K562 (cell line): Measurements from ENCODE around the gene NR6A1. TPM values are rescaled to one million over a fixed set of nuclear protein-coding genes. Genes with fewer than 3 reads are reported as not detected.
A peak's percentile ranks its signal among the peaks of the same experiment; 100 is the strongest.

Experiments used
- ATAC-seq: fragments of 200-7000 bp; cut with Tn5 transposase; 3 replicates; pipeline ENCODE4 v1.9.1; 2020; ENCODE audit warnings: moderate library complexity
- BruUV-seq: library from RNA; stranded (reverse); fragments of 400-500 nt; replicated peaks from 2 replicates; lab custom pipeline; 2021; lab: Mats Ljungman, UMichigan
- CTCF ChIA-PET: fragments of 300-600 bp; formaldehyde crosslinking; extraction: SDS; loops from one replicate; lab custom pipeline; 2021; ENCODE audit warnings: low intra/inter-chr PET ratio; lab: Yijun Ruan, JAX
- POLR2A ChIA-PET: fragments of 300-600, 350-650 bp; sonication (Branson Sonifier 250); formaldehyde crosslinking; extraction: SDS; loops from one replicate; lab custom pipeline; 2021; ENCODE audit warnings: antibody characterized with exemption, inconsistent platforms; lab: Yijun Ruan, JAX
- DNase-seq, 4 experiments: peaks; one replicate each; pipeline versions ENCODE4 v3.0.0 to v3.0.0-alpha.2; 2011 to 2018; ENCODE audit warnings: low spot score in 3 of 4, mixed read lengths in 3 of 4; ENCODE audit errors: extremely low read depth in 1 of 4
- FAIRE-seq: peaks from 2 replicates; lab custom pipeline; 2011; peaks lifted over from hg19 to GRCh38; lab: Jason Lieb, UNC
- H2AFZ ChIP-seq: 2 replicates; pipeline ENCODE4 v1.6.0; 2011; ENCODE audit warnings: low read depth, low read length, control low read depth, inconsistent platforms
- H3K27ac ChIP-seq: fragments of 200-600 bp; 3 replicates; pipeline ENCODE4 v1.8.0; 2011; ENCODE audit warnings: low read depth, mild to moderate bottlenecking, control low read depth, inconsistent platforms, low read length, moderate library complexity, mixed read lengths; ENCODE audit errors: extremely low read depth
- H3K27me3 ChIP-seq, 2 experiments: fragments of 300-600 bp in 1 of 2; 2 replicates in 1 of 2; 3 replicates in 1 of 2; pipeline versions ENCODE4 v1.6.0 to v1.8.0; 2011; ENCODE audit warnings: inconsistent platforms in 2 of 2, low read length in 2 of 2, mild to moderate bottlenecking in 1 of 2, mixed read lengths in 1 of 2, moderate library complexity in 1 of 2; ENCODE audit not compliant: control insufficient read depth in 2 of 2, insufficient read depth in 2 of 2
- H3K36me3 ChIP-seq: fragments of 300-600 bp; 3 replicates; pipeline ENCODE4 v1.8.0; 2011; ENCODE audit warnings: mild to moderate bottlenecking, low read length, inconsistent platforms; ENCODE audit not compliant: control insufficient read depth, insufficient read depth
- H3K4me1 ChIP-seq, 2 experiments: fragments of 200-600 bp in 1 of 2; replicated peaks in 1 of 2; 2 replicates in 1 of 2; 3 replicates in 1 of 2; pipeline versions ENCODE4 v1.5.1 to v1.8.0; 2011; ENCODE audit warnings: inconsistent platforms in 2 of 2, low read length in 2 of 2, mild to moderate bottlenecking in 1 of 2, mixed read lengths in 1 of 2, moderate library complexity in 1 of 2; ENCODE audit not compliant: control insufficient read depth in 2 of 2, insufficient read depth in 2 of 2
- H3K4me2 ChIP-seq: 2 replicates; pipeline ENCODE4 v1.6.1; 2011; ENCODE audit warnings: low read length, control low read depth, inconsistent platforms, mixed read lengths; ENCODE audit not compliant: insufficient read depth
- H3K4me3 ChIP-seq: fragments of 200-600 bp; sonication (generic), shearing (Covaris generic); 2 replicates; pipeline ENCODE4 v1.5.1; 2016; ENCODE audit warnings: control low read depth, inconsistent platforms
- H3K79me2 ChIP-seq: fragments of 200-600 bp; 3 replicates; pipeline ENCODE4 v1.8.0; 2011; ENCODE audit warnings: low read length, inconsistent platforms; ENCODE audit not compliant: control insufficient read depth, insufficient read depth
- H3K9ac ChIP-seq, 2 experiments: 2 replicates each; pipeline versions ENCODE4 v1.6.0 to v1.6.1; 2011; ENCODE audit warnings: low read depth in 2 of 2, low read length in 2 of 2, control low read depth in 1 of 2, inconsistent platforms in 1 of 2, mild to moderate bottlenecking in 1 of 2, mixed read lengths in 1 of 2; ENCODE audit not compliant: insufficient read depth in 1 of 2
- H3K9me1 ChIP-seq: one replicate; pipeline ENCODE4 v1.6.0; 2011; ENCODE audit warnings: inconsistent platforms, mild to moderate bottlenecking, low read length, moderate library complexity; ENCODE audit not compliant: control insufficient read depth, insufficient read depth
- H3K9me3 ChIP-seq: replicated peaks from 2 replicates; pipeline ENCODE4 v1.5.1; 2011; ENCODE audit warnings: low read depth, low read length, inconsistent platforms; ENCODE audit not compliant: control insufficient read depth, insufficient read depth
- H4K20me1 ChIP-seq: replicated peaks from 2 replicates; pipeline ENCODE4 v1.6.1; 2011; ENCODE audit warnings: low read length, inconsistent platforms, mixed read lengths; ENCODE audit not compliant: control insufficient read depth, insufficient read depth
- MTF1 ChIP-seq: fragments of 250-450 bp; sonication (Bioruptor Pico); IDR thresholded peaks from 2 replicates; pipeline ENCODE4 v1.9.0; 2021; ENCODE audit warnings: moderate library complexity, mild to moderate bottlenecking, inconsistent platforms, borderline replicate concordance
- PRDM10 ChIP-seq: fragments of 450-650 bp; IDR thresholded peaks from 2 replicates; pipeline ENCODE4 v1.6.1; 2018; ENCODE audit not compliant: partially characterized antibody
- ZKSCAN1 ChIP-seq: fragments of 150-350 bp; IDR thresholded peaks from 2 replicates; pipeline ENCODE4 v1.6.1; 2016; ENCODE audit warnings: low read depth, low read length
- WGBS: fragments of 100-300 bp; shearing (Covaris generic); methylation state at CpG from one replicate; pipeline ENCODE4 v1.1.6; 2016; ENCODE audit warnings: low coverage, mixed read lengths; ENCODE audit not compliant: insufficient coverage; ENCODE audit errors: missing lambda C conversion rate; 5-methylcytosine and 5-hydroxymethylcytosine counted together
- in situ Hi-C: fragments of 300-500 bp; cut with MboI; formaldehyde crosslinking; loops from 4 replicates; pipeline ENCODE4 v1.15.0; 2018; ENCODE audit warnings: inconsistent platforms, mixed read lengths
- intact Hi-C: fragments of 100-400 bp; cut with micrococcal nuclease; formaldehyde crosslinking; loops from 2 replicates; pipeline ENCODE4 v1.14.2; 2022
- microRNA-seq: library from miRNA; unstranded; fragments of <30 nt; microRNA quantifications from one replicate; pipeline ENCODE4, GENCODE V29; 2018; ENCODE audit warnings: borderline microRNAs expressed
- polyA plus RNA-seq, 8 experiments: library from polyadenylated mRNA; depleted of rRNA in 4 of 8; stranded (reverse) in 5 of 8; unstranded in 3 of 8; fragments of >200 nt; fragmentation: Nextera tagmentation in 2 of 8; fragmentation: Illumina TruSeq in 1 of 8; extraction: Ambion mirVana in 2 of 8; extraction: Trizol in 1 of 8; gene quantifications; 2 replicates each; pipeline versions ENCODE4 v1.2.1 to v1.2.3, GENCODE V29; 2011 to 2014; ENCODE audit warnings: inconsistent platforms in 1 of 8, missing spikeins in 1 of 8
- small RNA-seq: library from RNA; depleted of rRNA; stranded (forward); fragments of <200 nt; gene quantifications from one replicate; pipeline ENCODE3, GENCODE V24; 2014
- total RNA-seq, 7 experiments: library from RNA; depleted of rRNA in 6 of 7; stranded (reverse); fragments of >200 nt in 6 of 7; fragmentation: Illumina TruSeq in 2 of 7; extraction: Trizol in 2 of 7; gene quantifications; 2 replicates each; pipeline versions ENCODE4 v1.2.1 to v1.2.3, GENCODE V29; 2011 to 2021; ENCODE audit warnings: low replicate concordance in 1 of 7

Gene NR6A1
- total and polyA plus RNA-seq, 9 of the 15 experiments (the other 6 are each of a cell fraction or from before 2014, with no cell fraction given), result 9.7 to 55.4 (median 28.3) TPM

DNA sequence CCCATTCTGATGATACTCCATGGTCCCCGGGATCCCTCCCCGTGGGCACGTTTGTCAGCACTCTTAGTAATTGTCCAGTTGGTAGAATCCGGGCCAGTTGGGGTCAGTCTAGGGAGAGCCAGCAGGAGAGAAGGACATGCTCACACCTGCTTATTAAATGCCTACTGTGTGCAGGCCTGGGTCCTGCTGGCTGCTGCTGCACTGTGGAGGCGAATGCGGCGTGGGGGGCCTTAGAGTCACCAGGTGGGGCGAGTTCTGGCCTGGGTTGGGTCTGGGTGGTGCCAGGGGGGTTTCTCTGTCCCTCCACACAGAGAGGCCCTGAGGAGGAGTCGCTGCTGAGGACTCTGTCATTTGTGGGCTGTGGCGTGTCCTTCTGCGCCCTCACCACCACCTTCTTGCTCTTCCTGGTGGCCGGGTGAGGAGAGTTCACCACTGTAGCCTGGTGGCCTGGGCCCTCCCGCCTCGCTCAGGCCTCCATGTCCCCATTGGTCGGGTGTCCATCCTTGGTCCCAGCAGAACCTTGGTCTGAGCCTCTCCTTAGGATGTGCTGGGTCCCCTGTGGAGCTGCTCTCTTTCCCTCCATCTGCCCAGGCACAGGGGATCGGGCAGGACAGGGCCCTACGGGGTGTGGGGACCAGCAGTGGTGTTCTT, 303.6 kb downstream of the NR6A1 start:
- Histone ChIP-seq H3K9me3 (no peaks in the 10 kb centered on the region; the same call in 1 of the 2 replicates), H2AFZ (no peak overlapping the region), H4K20me1 (no peaks in the 10 kb centered on the region), H3K27ac (no peak overlapping the region), H3K9me1 (no peaks in the 10 kb centered on the region), H3K36me3 (no peaks in the 10 kb centered on the region), H3K4me2 (no peak overlapping the region), H3K27me3 (peaks cover 22 to 46% of the 10 kb centered on the region in 2 experiments; a peak in 4 of 5 replicates), H3K79me2 (no peaks in the 10 kb centered on the region), H3K4me3 (no peak overlapping the region), H3K4me1 (peaks cover 0 to 21% of the 10 kb centered on the region in 2 experiments; a peak in 3 of 5 replicates), H3K9ac (no peak overlapping the region)
- POLR2A ChIA-PET, result interaction anchor here (0.7 kb wide), 1 partner anchor 353 kb away, joined by 3 read pairs; no protein-coding TSS in a partner anchor
- no peak for DNase-seq
- no TSS peak for BruUV-seq
- ATAC-seq, result no peak
- in situ Hi-C loops, result no loop called here
- TF ChIP-seq MTF1 (CRISPR knock-in tag) (no peak), PRDM10 (peak; percentile 18), ZKSCAN1 (peak; percentile 78)
- intact Hi-C loops, result no loop called here
- FAIRE-seq, result no peak
- CTCF ChIA-PET, result no interaction called here
- WGBS, result 16% methylated on average over 17 of the region's 17 CpGs

Small RNA genes within 50 kb of the gene (microRNA-seq; reads per million reads assigned to microRNA genes)
- 18.9 reads per million, percentile 65 among the genes with 10 or more reads in this experiment for gene MIR181A2
- 9.9 reads per million, percentile 56 among the genes with 10 or more reads in this experiment for gene MIR181B2

Small RNA genes within 50 kb of the gene (small RNA-seq; reads per million reads assigned to genes)
- gene MIR181A2 (2.6 reads per million, percentile 86 among the genes with 10 or more reads in this experiment), gene MIR181B2 (1.1 reads per million, percentile 63 among the genes with 10 or more reads in this experiment), gene RN7SL302P (not detected)

Other genes with a start within 250 kb of the NR6A1 start
- not detected in 2 replicates for gene OLFML2A, start 5.8 kb upstream of the NR6A1 start, total RNA-seq (2014; rRNA removed)
- gene OLFML2A, start 5.8 kb upstream of the NR6A1 start, total RNA-seq (2014; rRNA removed; fragmentation: Illumina TruSeq; extraction: Trizol), result not detected in 2 replicates
- not detected in 2 replicates for gene OLFML2A, start 5.8 kb upstream of the NR6A1 start, total RNA-seq (2015; rRNA removed; fragmentation: Illumina TruSeq; extraction: Trizol)
- 0.09 and 0.16 TPM in 2 replicates for gene OLFML2A, start 5.8 kb upstream of the NR6A1 start, total RNA-seq (2021)
- not detected in 2 replicates for gene OLFML2A, start 5.8 kb upstream of the NR6A1 start, polyA plus RNA-seq (2011; rRNA removed)
- gene OLFML2A, start 5.8 kb upstream of the NR6A1 start, polyA plus RNA-seq (2014; fragmentation: Illumina TruSeq; extraction: Trizol), result not detected in 2 replicates
- gene OLFML2A, start 5.8 kb upstream of the NR6A1 start, polyA plus RNA-seq (2014; fragmentation: Nextera tagmentation; extraction: Ambion mirVana), result not detected
- gene OLFML2A, start 5.8 kb upstream of the NR6A1 start, polyA plus RNA-seq (2014; rRNA removed), result not detected in 2 replicates
- gene WDR38, start 82.1 kb upstream of the NR6A1 start, total RNA-seq (2014; rRNA removed), result not detected in 2 replicates
- not detected in 2 replicates for gene WDR38, start 82.1 kb upstream of the NR6A1 start, total RNA-seq (2014; rRNA removed; fragmentation: Illumina TruSeq; extraction: Trizol)
- gene WDR38, start 82.1 kb upstream of the NR6A1 start, total RNA-seq (2015; rRNA removed; fragmentation: Illumina TruSeq; extraction: Trizol), result not detected in 2 replicates
- not detected in 2 replicates for gene WDR38, start 82.1 kb upstream of the NR6A1 start, total RNA-seq (2021)
- gene WDR38, start 82.1 kb upstream of the NR6A1 start, polyA plus RNA-seq (2011; rRNA removed), result not detected in 2 replicates
- not detected in 2 replicates for gene WDR38, start 82.1 kb upstream of the NR6A1 start, polyA plus RNA-seq (2014; fragmentation: Illumina TruSeq; extraction: Trizol)
- gene WDR38, start 82.1 kb upstream of the NR6A1 start, polyA plus RNA-seq (2014; fragmentation: Nextera tagmentation; extraction: Ambion mirVana), result not detected
- gene WDR38, start 82.1 kb upstream of the NR6A1 start, polyA plus RNA-seq (2014; rRNA removed), result not detected in 2 replicates
- gene RPL35, start 90.6 kb upstream of the NR6A1 start, total RNA-seq (2014; rRNA removed), result 3,379 and 5,070 TPM in 2 replicates
- 1,284 and 1,755 TPM in 2 replicates for gene RPL35, start 90.6 kb upstream of the NR6A1 start, total RNA-seq (2014; rRNA removed; fragmentation: Illumina TruSeq; extraction: Trizol)
- gene RPL35, start 90.6 kb upstream of the NR6A1 start, total RNA-seq (2015; rRNA removed; fragmentation: Illumina TruSeq; extraction: Trizol), result 3,383 and 3,546 TPM in 2 replicates
- gene RPL35, start 90.6 kb upstream of the NR6A1 start, total RNA-seq (2021), result 2,106 and 2,300 TPM in 2 replicates
- 2,343 and 2,530 TPM in 2 replicates for gene RPL35, start 90.6 kb upstream of the NR6A1 start, polyA plus RNA-seq (2011; rRNA removed)
- gene RPL35, start 90.6 kb upstream of the NR6A1 start, polyA plus RNA-seq (2014; fragmentation: Illumina TruSeq; extraction: Trizol), result 3,405 and 3,414 TPM in 2 replicates
- gene RPL35, start 90.6 kb upstream of the NR6A1 start, polyA plus RNA-seq (2014; fragmentation: Nextera tagmentation; extraction: Ambion mirVana), result 1,000 to 10,000 TPM; 4,709 to 5,101 TPM
- 4,604 and 5,028 TPM in 2 replicates for gene RPL35, start 90.6 kb upstream of the NR6A1 start, polyA plus RNA-seq (2014; rRNA removed)
- gene ARPC5L, start 90.8 kb upstream of the NR6A1 start, total RNA-seq (2014; rRNA removed), result 63.8 and 64.3 TPM in 2 replicates
- 56.8 and 63.7 TPM in 2 replicates for gene ARPC5L, start 90.8 kb upstream of the NR6A1 start, total RNA-seq (2014; rRNA removed; fragmentation: Illumina TruSeq; extraction: Trizol)
- 63.9 and 64.1 TPM in 2 replicates for gene ARPC5L, start 90.8 kb upstream of the NR6A1 start, total RNA-seq (2015; rRNA removed; fragmentation: Illumina TruSeq; extraction: Trizol)
- gene ARPC5L, start 90.8 kb upstream of the NR6A1 start, total RNA-seq (2021), result 58.1 and 65.2 TPM in 2 replicates
- 62.9 and 89.7 TPM in 2 replicates for gene ARPC5L, start 90.8 kb upstream of the NR6A1 start, polyA plus RNA-seq (2011; rRNA removed)
- 50.7 and 51.8 TPM in 2 replicates for gene ARPC5L, start 90.8 kb upstream of the NR6A1 start, polyA plus RNA-seq (2014; fragmentation: Illumina TruSeq; extraction: Trizol)
- gene ARPC5L, start 90.8 kb upstream of the NR6A1 start, polyA plus RNA-seq (2014; fragmentation: Nextera tagmentation; extraction: Ambion mirVana), result 10 to 100 TPM; 25.4 to 26.3 TPM
- 111 and 113 TPM in 2 replicates for gene ARPC5L, start 90.8 kb upstream of the NR6A1 start, polyA plus RNA-seq (2014; rRNA removed)
- 8.5 and 9.6 TPM in 2 replicates for gene GOLGA1, start 169.8 kb upstream of the NR6A1 start, total RNA-seq (2014; rRNA removed)
- 7.3 and 10.2 TPM in 2 replicates for gene GOLGA1, start 169.8 kb upstream of the NR6A1 start, total RNA-seq (2014; rRNA removed; fragmentation: Illumina TruSeq; extraction: Trizol)
- 7.4 and 7.9 TPM in 2 replicates for gene GOLGA1, start 169.8 kb upstream of the NR6A1 start, total RNA-seq (2015; rRNA removed; fragmentation: Illumina TruSeq; extraction: Trizol)
- gene GOLGA1, start 169.8 kb upstream of the NR6A1 start, total RNA-seq (2021), result 9.5 and 10.5 TPM in 2 replicates
- gene GOLGA1, start 169.8 kb upstream of the NR6A1 start, polyA plus RNA-seq (2011; rRNA removed), result 15.9 and 18.9 TPM in 2 replicates
- gene GOLGA1, start 169.8 kb upstream of the NR6A1 start, polyA plus RNA-seq (2014; fragmentation: Illumina TruSeq; extraction: Trizol), result 6.6 and 8.5 TPM in 2 replicates
- gene GOLGA1, start 169.8 kb upstream of the NR6A1 start, polyA plus RNA-seq (2014; fragmentation: Nextera tagmentation; extraction: Ambion mirVana), result 1 to 10 TPM; 2.9 to 3.9 TPM
- 11.0 and 11.8 TPM in 2 replicates for gene GOLGA1, start 169.8 kb upstream of the NR6A1 start, polyA plus RNA-seq (2014; rRNA removed)